Measurements from ENCODE around the gene CPLANE1.
"Not testable (repeated sequence)": the region's sequence is repeated elsewhere in the genome, so short reads cannot be mapped to it uniquely, and the experiment has no call there.

CPLANE1 gene

DNA sequence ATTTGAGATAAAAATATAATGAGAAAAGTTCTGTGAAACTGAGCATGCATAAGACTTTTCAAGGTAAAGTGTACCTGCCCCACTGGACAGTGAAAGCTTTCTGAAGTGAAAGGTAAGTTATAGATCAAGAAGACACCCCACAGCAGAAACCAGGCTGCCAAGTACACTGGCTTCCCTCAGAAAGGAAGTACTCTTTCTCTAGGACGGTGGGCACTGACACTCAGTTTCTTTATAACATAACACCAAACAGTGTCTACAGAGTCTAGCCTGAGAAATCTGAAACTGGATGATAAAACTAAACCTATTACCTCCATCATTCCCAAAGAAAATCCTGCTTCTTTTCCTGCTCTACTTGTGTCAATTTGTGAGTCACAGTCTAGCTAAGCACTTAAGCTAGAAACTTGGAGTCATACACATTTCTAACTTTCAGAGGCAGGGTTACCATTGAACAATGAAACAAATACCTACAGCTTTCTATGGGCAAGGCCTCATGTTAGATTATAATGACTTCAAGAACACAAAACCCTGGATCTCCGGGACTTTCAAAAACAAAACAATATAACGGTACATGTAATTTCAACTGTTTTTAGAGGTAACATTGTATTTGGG is 136.7 kb downstream of the CPLANE1 start:
- DNase-seq, result no peak

DNA sequence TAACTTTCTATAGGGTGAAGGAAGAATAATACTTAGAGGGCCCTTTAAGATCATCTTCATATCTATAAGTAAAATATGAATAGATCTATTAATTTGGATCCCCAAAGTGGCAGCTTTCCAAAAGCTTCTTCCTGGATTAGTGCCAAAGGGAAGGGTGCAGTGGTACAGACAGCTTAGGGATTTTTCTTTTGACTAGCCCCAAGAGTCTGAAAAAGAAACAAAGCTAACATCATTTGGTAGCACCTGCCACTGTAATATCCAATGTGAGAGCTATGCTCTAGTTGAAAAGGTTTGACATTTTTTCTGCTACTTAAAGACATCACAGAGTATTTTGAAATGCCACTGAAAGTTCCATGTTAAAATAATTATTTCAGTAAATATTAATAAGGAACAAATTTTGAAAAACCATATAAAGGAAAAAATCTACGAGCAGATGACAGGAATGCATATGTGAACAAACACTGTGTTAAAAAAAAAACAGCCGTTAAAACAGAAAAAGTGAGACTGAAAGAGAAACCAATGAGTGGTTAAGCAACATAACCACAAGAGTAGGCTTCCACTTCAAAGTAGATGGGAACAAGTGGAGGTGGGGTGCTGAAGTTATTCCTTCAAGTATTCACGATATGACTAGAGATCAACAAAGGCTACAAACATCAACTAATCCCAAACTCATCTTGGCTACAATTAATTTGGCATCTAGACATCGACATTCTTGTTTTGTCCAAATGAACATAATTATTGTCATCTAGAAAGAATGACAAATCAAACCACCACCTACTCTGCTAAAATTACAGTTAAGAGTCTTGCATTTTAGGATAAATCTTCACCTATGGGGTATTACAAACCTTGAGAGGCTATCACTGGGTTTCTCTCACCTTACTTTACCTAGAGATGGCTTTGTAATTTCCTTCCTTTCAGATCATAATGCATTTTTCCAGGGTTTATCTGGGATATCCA is 137.5 kb downstream of the CPLANE1 start:
- no peak for DNase-seq

- no peak for DNase-seq
These were observed 139.0 kb downstream of the CPLANE1 start for GRCh38 chr5:37110135-37110534.

GRCh38 chr5:37109338-37109737 is 139.8 kb downstream of the CPLANE1 start:
- DNase-seq, result no peak

DNA sequence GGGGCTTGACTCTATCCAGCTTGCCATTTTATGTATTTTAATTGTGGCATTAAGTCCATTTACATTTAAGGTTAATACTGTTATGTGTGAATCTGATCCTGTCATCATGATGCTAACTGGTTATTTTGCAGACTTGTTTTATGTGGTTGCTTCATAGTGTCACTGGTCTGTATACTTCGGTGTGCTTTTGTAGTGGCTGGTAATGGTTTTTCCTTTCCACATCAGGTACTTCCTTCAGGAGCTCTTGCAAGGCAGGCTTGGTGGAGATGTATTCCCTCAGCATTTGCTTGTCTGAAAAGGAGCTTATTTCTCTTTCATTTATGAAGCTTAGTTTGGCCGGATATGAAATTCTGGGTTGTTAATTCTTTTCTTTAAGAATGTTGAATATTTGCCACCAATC is 145.9 kb downstream of the CPLANE1 start:
- DNase-seq, result no peak

- DNase-seq, result not testable (repeated sequence)
These were observed 149.9 kb downstream of the CPLANE1 start for GRCh38 chr5:37099267-37099666.

DNA sequence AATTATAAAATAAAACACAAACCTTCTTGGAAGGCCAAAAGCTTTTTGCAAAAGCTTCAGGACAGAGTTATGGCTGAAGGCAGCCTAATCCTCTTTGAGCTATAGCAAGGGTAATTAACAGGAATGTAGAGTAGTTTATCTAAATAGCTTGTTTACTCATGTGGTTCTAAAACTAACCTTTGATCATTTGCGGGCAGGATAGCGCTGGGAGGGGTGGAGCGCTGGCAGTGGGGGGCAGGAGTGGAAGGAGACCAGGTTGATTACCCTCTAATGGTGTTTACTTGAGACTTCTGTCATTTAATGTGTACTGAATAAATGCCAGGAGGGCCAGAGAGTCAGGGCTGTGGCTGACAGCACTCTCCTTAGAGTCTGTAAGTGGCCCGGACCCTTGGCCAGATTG is 155.4 kb downstream of the CPLANE1 start:
- not testable (repeated sequence) for DNase-seq

- DNase-seq, result no peak
These were observed 158.4 kb downstream of the CPLANE1 start for GRCh38 chr5:37090781-37091180.

- DNase-seq, result no peak
These were observed 159.0 kb downstream of the CPLANE1 start for GRCh38 chr5:37090123-37090726.

GRCh38 chr5:37088009-37088408 is 161.2 kb downstream of the CPLANE1 start:
- no peak for DNase-seq

DNA sequence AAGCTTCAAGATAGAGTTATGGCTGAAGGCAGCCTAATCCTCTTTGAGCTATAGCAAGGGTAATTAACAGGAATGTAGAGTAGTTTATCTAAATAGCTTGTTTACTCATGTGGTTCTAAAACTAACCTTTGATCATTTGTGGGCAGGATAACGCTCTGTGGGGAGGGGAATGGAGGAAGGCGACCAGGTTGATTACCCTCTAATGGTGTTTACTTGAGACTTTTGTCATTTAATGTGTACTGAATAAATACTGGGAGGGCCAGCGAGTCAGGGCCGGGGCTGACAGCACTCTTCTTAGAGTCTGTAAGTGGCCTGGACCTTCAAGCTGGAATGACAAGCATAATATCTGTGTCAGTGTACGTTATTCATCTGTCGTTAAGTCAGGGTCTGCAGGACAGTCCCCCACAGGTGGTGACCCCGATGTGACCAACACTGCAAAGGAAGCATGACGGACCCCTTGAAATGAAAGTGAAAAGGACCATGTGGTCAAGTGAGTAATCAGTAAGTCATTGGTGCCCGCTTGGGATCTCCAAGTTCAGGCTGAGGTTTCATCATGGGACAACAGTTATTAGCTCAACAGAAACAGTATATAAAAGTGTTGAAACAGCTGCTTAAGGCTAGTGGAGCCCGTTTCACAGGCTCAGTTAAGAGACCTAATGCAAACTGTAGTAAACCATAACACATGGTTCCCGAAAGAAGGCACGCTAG is 162.6 kb downstream of the CPLANE1 start:
- no peak for DNase-seq

- DNase-seq, result not testable (repeated sequence)
These were observed 163.2 kb downstream of the CPLANE1 start for GRCh38 chr5:37086026-37086425.

- DNase-seq, result not testable (repeated sequence)
These were observed 166.2 kb downstream of the CPLANE1 start for GRCh38 chr5:37082977-37083376.

- DNase-seq, result no peak
These were observed 168.5 kb downstream of the CPLANE1 start for GRCh38 chr5:37080697-37081096.

GRCh38 chr5:37077146-37077545 is 172.0 kb downstream of the CPLANE1 start:
- no peak for DNase-seq

- DNase-seq, result no peak
These were observed 173.7 kb downstream of the CPLANE1 start for GRCh38 chr5:37075399-37075950.

GRCh38 chr5:37071901-37072581 is 177.1 kb downstream of the CPLANE1 start:
- DNase-seq, result no peak

DNA sequence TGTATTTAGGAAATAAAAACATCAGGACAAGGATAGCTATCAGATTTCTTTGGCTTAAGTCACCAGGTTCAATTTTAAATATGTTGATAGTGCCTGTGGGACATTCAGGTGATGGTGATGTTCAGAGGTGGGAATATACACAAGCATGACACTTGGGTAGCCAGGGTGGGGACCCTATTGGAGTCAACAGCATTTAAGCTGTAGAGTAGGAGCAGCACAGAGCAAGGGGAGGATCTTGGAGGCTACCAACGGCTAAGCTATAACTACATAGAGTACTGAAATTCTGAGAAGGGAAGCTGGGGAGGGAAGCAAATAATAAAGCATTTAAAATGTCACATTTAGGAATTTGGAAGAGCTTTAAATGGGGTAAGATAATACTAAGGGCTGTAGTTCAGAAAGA is 177.7 kb downstream of the CPLANE1 start:
- no peak for DNase-seq

DNA sequence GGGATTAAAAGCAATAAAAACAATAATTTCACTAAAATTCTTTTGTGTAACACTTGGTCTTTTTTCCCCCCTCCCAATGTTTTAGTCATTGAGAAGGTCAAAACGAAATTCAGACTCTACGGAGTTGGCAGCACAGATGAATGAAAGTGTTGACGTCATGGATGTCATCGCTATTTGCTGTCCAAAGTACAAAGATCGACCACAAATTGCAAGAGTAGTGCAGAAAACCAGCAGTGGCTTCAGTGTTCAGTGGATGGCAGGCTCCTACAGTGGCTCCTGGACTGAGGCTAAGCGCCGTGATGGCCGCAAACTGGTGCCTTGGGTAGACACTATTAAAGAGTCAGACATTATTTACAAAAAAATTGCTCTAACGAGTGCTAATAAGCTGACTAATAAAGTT is 184.7 kb downstream of the CPLANE1 start:
- no peak for DNase-seq

DNA sequence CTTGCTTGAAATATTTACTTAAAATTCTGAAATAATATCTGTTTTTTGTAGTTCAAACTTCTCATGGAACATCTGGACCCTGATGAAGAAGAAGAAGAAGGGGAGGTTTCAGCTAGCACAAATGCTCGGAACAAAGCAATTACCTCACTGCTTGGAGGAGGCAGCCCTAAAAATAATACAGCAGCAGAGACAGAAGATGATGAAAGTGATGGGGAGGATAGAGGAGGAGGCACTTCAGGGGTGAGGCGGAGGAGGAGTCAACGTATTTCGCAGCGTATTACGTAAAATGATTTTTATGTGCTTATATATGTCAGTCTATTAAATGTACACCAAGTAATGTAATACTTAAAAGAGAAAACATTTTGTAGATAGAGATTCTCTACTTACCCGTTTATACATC is 185.4 kb downstream of the CPLANE1 start:
- DNase-seq, result no peak

- no peak for DNase-seq
These were observed 189.1 kb downstream of the CPLANE1 start for GRCh38 chr5:37060030-37060429.

GRCh38 chr5:37056762-37057161 is 192.4 kb downstream of the CPLANE1 start:
- DNase-seq, result no peak
